ENCODE measurements around the gene PRR35. TPM values are rescaled to one million over a fixed set of nuclear protein-coding genes. Genes with fewer than 3 reads are reported as not detected.

Gene PRR35
- total RNA-seq, 4 donors from 2014 or later: not detected

- Histone ChIP-seq H3K4me1 (peaks cover 26 to 39% of the 10 kb centered on the region in 2 donors), H3K9me3 (no peaks in the 10 kb centered on the region), H3K27ac (peak overlapping the region; percentile 94 to 100 (median 98)), H3K36me3 (peaks cover 0 to under 1% of the 10 kb centered on the region in 2 donors), H3K27me3 (no peaks in the 10 kb centered on the region), H3K4me3 (peak overlapping the region; percentile 77 to 87 (median 83))
- ATAC-seq (peak; percentile 1 to 5), DNase-seq (peak in 1 of 2 donors; percentile 46)
- TF ChIP-seq CTCF (IDR thresholded peaks at IDR 0.05 in 4 of 5, conservative IDR thresholded peaks at IDR 0.05 in 1 of 5) (no peak), POLR2A (IDR thresholded peaks at IDR 0.05) (no peak)
- intact Hi-C loops (cut with DNase I; ENCODE audit: low total_unique reads) (loop anchor here (2.0 kb wide), 2 partner anchors 102 to 110 kb away; partner anchors contain the start of genes METTL26 and RAB11FIP3), in situ Hi-C loops (cut with MboI; ENCODE audit: low sequenced_read_pairs in 4 of 4) (no loop called here)
Measured at GRCh38 chr16:526181-527014, 33.8 kb upstream of the PRR35 start.

- H3K36me3 ChIP-seq: no peaks in the 10 kb centered on the region
- H3K9me3 ChIP-seq: no peaks in the 10 kb centered on the region
- TF ChIP-seq POLR2A (IDR thresholded peaks at IDR 0.05) (peak; percentile 93), CTCF (IDR thresholded peaks at IDR 0.05 in 4 of 5, conservative IDR thresholded peaks at IDR 0.05 in 1 of 5) (peak; percentile 26 to 57 (median 40))
- no peaks in the 10 kb centered on the region for H3K27me3 ChIP-seq
- intact Hi-C loops (cut with DNase I; ENCODE audit: low total_unique reads): loop anchor here (2.0 kb wide), 2 partner anchors 102 to 110 kb away; partner anchors contain the start of genes METTL26 and RAB11FIP3
- peak; percentile 82 to 83 for ATAC-seq
- in situ Hi-C loops (cut with MboI; ENCODE audit: low sequenced_read_pairs in 4 of 4): no loop called here
- DNase-seq: peak; percentile 70 to 83
- peak within 1 kb of the TSS; percentile 77 to 87 (median 83) for H3K4me3 ChIP-seq
- H3K27ac ChIP-seq: peak within 1 kb of the TSS; percentile 94 to 100 (median 98)
- peaks cover 32 to 42% of the 10 kb centered on the region in 2 donors for H3K4me1 ChIP-seq
Measured at GRCh38 chr16:527015-527903, 32.9 kb upstream of the PRR35 start, which contains the start of gene CAPN15. Gene CAPN15 (plus strand): TSS chr16:527712. CDS start chr16:546839, 19,127 bp downstream.

- Histone ChIP-seq H3K4me3 (peak overlapping the region; percentile 71 to 84 (median 74)), H3K36me3 (no peaks in the 10 kb centered on the region), H3K27me3 (no peaks in the 10 kb centered on the region), H3K27ac (peak overlapping the region; percentile 87 to 99 (median 92)), H3K9me3 (no peaks in the 10 kb centered on the region), H3K4me1 (peaks cover 39 to 44% of the 10 kb centered on the region in 2 donors)
- in situ Hi-C loops (cut with MboI; ENCODE audit: low sequenced_read_pairs in 4 of 4): no loop called here
- intact Hi-C loops (cut with DNase I; ENCODE audit: low total_unique reads): no loop called here
- ATAC-seq: peak; percentile 2 to 3
- TF ChIP-seq CTCF (IDR thresholded peaks at IDR 0.05 in 4 of 5, conservative IDR thresholded peaks at IDR 0.05 in 1 of 5) (no peak), POLR2A (IDR thresholded peaks at IDR 0.05) (no peak)
- no peak for DNase-seq
Measured at GRCh38 chr16:528111-529011, 31.8 kb upstream of the PRR35 start.

All from gastrocnemius medialis (tissue), 4 donors.